HCT116 (cell line): ENCODE results near the gene LRRC1. TPM values are rescaled to one million over a fixed set of nuclear protein-coding genes. Genes with fewer than 3 reads are reported as not detected.

ENCODE experiments used
- ATAC-seq: fragments of 200-7000 bp; cut with Tn5 transposase; 2 replicates; pipeline ENCODE4 v1.9.1; 2020; ENCODE audit warnings: mild to moderate bottlenecking, moderate library complexity
- BruUV-seq: library from RNA; stranded (reverse); fragments of 400-500 nt; replicated peaks from 2 replicates; lab custom pipeline; 2021; lab: Mats Ljungman, UMichigan
- CTCF ChIA-PET: fragments of 300-600 bp; sonication (Branson Sonifier 250); formaldehyde crosslinking; loops from one replicate; lab custom pipeline; 2021; ENCODE audit warnings: antibody characterized with exemption; lab: Charles Lee
- POLR2A ChIA-PET: fragments of 300-600, 350-600 bp; sonication (Branson Sonifier 250); formaldehyde crosslinking; loops from one replicate; lab custom pipeline; 2021; ENCODE audit warnings: antibody characterized with exemption; lab: Charles Lee
- RAD21 ChIA-PET, 2 experiments: fragments of 300-600 bp; sonication (Branson Sonifier 250); formaldehyde crosslinking; loops; one replicate each; lab custom pipeline; 2023; ENCODE audit warnings: low total read pairs in 2 of 2; ENCODE audit not compliant: uncharacterized antibody in 2 of 2, unreplicated experiment in 2 of 2, low non-redundant PET in 1 of 2; lab: Charles Lee
- DNase-seq: peaks from one replicate; pipeline ENCODE4 v3.0.0-alpha.2; 2010; ENCODE audit warnings: low read depth, low spot score
- H2AFZ ChIP-seq: fragments of 200-600 bp; shearing (Covaris generic), sonication (generic); 2 replicates; pipeline ENCODE4 v1.6.1; 2017; ENCODE audit warnings: low read depth, mixed run types, mixed read lengths, antibody characterized with exemption, low read length; ENCODE audit not compliant: poor library complexity, severe bottlenecking
- H3K27ac ChIP-seq: 2 replicates; pipeline ENCODE4 v1.5.1; 2012; ENCODE audit warnings: low read depth, low read length
- H3K27me3 ChIP-seq: fragments of 200-600 bp; sonication (generic); 2 replicates; pipeline ENCODE4 v1.6.1; 2016; ENCODE audit warnings: mixed run types, low read length, mixed read lengths; ENCODE audit not compliant: insufficient read depth
- H3K36me3 ChIP-seq, 2 experiments: fragments of 200-500 bp in 1 of 2; fragments of 200-600 bp in 1 of 2; sonication (Bioruptor generic) in 1 of 2; sonication (generic) in 1 of 2; 2 replicates each; pipeline versions ENCODE4 v1.5.1 to v1.6.1; 2014 to 2016; ENCODE audit warnings: low read length in 2 of 2, inconsistent platforms in 1 of 2, mixed read lengths in 1 of 2, mixed run types in 1 of 2; ENCODE audit not compliant: insufficient read depth in 2 of 2, control insufficient read depth in 1 of 2
- H3K4me1 ChIP-seq, 2 experiments: fragments of 200-600 bp in 1 of 2; sonication (generic) in 1 of 2; 2 replicates each; pipeline versions ENCODE4 v1.5.1 to v1.6.1; 2012 to 2017; ENCODE audit warnings: low read length in 2 of 2, inconsistent platforms in 1 of 2, mild to moderate bottlenecking in 1 of 2, mixed read lengths in 1 of 2, mixed run types in 1 of 2, moderate library complexity in 1 of 2; ENCODE audit not compliant: insufficient read depth in 2 of 2, control insufficient read depth in 1 of 2
- H3K4me2 ChIP-seq: fragments of 200-600 bp; sonication (generic); 2 replicates; pipeline ENCODE4 v1.6.1; 2017; ENCODE audit warnings: mixed run types, low read length, mixed read lengths
- H3K4me3 ChIP-seq, 2 experiments: fragments of 200-600 bp in 1 of 2; sonication (generic) in 1 of 2; replicated peaks in 1 of 2; 2 replicates each; pipeline ENCODE4 v1.5.1; 2011 to 2016; ENCODE audit warnings: low read length in 2 of 2, control low read depth in 1 of 2, low read depth in 1 of 2, mild to moderate bottlenecking in 1 of 2, mixed read lengths in 1 of 2, mixed run types in 1 of 2
- H3K79me2 ChIP-seq: fragments of 200-600 bp; sonication (generic); 2 replicates; pipeline ENCODE4 v1.6.1; 2017; ENCODE audit warnings: mild to moderate bottlenecking, mixed run types, low read length, moderate library complexity, mixed read lengths; ENCODE audit not compliant: insufficient read depth
- H3K9ac ChIP-seq: fragments of 200-600 bp; sonication (generic); 2 replicates; pipeline ENCODE4 v1.6.1; 2016; ENCODE audit warnings: low read length, mixed read lengths
- H3K9me2 ChIP-seq: fragments of 200-600 bp; sonication (generic), shearing (Covaris generic); 2 replicates; pipeline ENCODE4 v1.6.1; 2017; ENCODE audit warnings: mixed run types, mild to moderate bottlenecking, moderate library complexity; ENCODE audit not compliant: insufficient read depth
- H3K9me3 ChIP-seq, 2 experiments: fragments of 200-500 bp in 1 of 2; fragments of 200-600 bp in 1 of 2; sonication (Bioruptor generic) in 1 of 2; sonication (generic) in 1 of 2; 2 replicates each; pipeline ENCODE4 v1.6.1; 2014 to 2017; ENCODE audit warnings: low read length in 2 of 2, mixed read lengths in 2 of 2, inconsistent platforms in 1 of 2, low read depth in 1 of 2, mild to moderate bottlenecking in 1 of 2, mixed run types in 1 of 2, moderate library complexity in 1 of 2; ENCODE audit not compliant: control insufficient read depth in 1 of 2, insufficient read depth in 1 of 2
- H4K20me1 ChIP-seq: fragments of 200-600 bp; sonication (generic), shearing (Covaris generic); 2 replicates; pipeline ENCODE4 v1.6.1; 2017; ENCODE audit warnings: mixed run types, mild to moderate bottlenecking, moderate library complexity; ENCODE audit not compliant: insufficient read depth
- CBX3 ChIP-seq: IDR thresholded peaks from 2 replicates; pipeline ENCODE4 v1.6.1; 2012; ENCODE audit warnings: low read depth
- CEBPB ChIP-seq: IDR thresholded peaks from 2 replicates; pipeline ENCODE4 v1.6.1; 2012; ENCODE audit warnings: low read depth
- ELF1 ChIP-seq: IDR thresholded peaks from 2 replicates; pipeline ENCODE4 v1.6.1; 2012; ENCODE audit warnings: low read depth, borderline replicate concordance
- EZH2phosphoT487 ChIP-seq: fragments of 200-600 bp; IDR thresholded peaks from 2 replicates; pipeline ENCODE4 v1.6.1; 2018; ENCODE audit warnings: antibody characterized with exemption, borderline replicate concordance
- JUND ChIP-seq: IDR thresholded peaks from 2 replicates; pipeline ENCODE4 v1.6.1; 2012
- SIN3A ChIP-seq: IDR thresholded peaks from 2 replicates; pipeline ENCODE4 v1.6.1; 2012; ENCODE audit warnings: low read depth
- SRF ChIP-seq: IDR thresholded peaks from 2 replicates; pipeline ENCODE4 v1.6.1; 2012; ENCODE audit warnings: low read depth
- YY1 ChIP-seq: IDR thresholded peaks from 2 replicates; pipeline ENCODE4 v1.6.1; 2011; ENCODE audit warnings: low read length, low read depth, moderate library complexity, mild to moderate bottlenecking; ENCODE audit not compliant: insufficient replicate concordance; ENCODE audit errors: extremely low read depth
- ZFX ChIP-seq: fragments of 450-650 bp; IDR thresholded peaks from 2 replicates; pipeline ENCODE4 v1.6.1; 2017
- ZNF274 ChIP-seq: fragments of 200-500 bp; sonication (Bioruptor generic); IDR thresholded peaks from 2 replicates; pipeline ENCODE4 v1.6.1; 2014; ENCODE audit warnings: mild to moderate bottlenecking, low read depth, low read length, inconsistent platforms
- intact Hi-C: fragments of 100-400 bp; cut with micrococcal nuclease; formaldehyde crosslinking; loops from 2 replicates; pipeline ENCODE4 v1.10.0; 2022
- total RNA-seq: library from RNA; stranded (reverse); gene quantifications from one replicate; pipeline ENCODE4 v1.2.1, GENCODE V29; 2021; ENCODE audit not compliant: unreplicated experiment
- TF ChIP-seq, protein P1 (sequence below): IDR thresholded peaks from 2 replicates; pipeline ENCODE4 v1.6.1; 2011; ENCODE audit warnings: mild to moderate bottlenecking, low read length, moderate library complexity; ENCODE audit not compliant: insufficient replicate concordance; ENCODE audit errors: extremely low read depth

Gene LRRC1
- total RNA-seq, 1 experiment from 2014 or later: 19.8 TPM

DNA sequence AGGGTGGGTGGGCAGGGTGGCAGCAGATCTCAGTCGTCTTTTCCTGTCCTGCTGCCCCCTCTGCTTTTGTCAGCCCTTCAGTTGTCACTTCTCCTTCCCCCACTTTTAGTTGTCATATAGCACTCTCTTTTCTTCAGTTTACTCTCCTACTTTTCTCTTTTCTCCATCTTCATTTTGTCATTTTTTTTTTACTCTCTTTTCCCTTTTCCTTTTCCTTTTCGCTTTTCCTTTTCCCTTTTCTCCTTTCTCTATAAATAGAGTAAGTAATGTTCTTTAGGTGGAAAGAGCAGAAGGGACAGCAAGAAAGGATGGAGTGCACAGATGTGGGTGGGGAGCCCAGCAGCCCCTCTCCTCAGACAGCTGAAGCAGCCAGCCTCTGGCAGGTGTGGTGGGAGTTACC is 108.6 kb downstream of the LRRC1 start:
- intact Hi-C loops: no loop called here
- ATAC-seq (no peak), DNase-seq (no peak)
- no peaks in the 10 kb centered on the region for H3K27me3 ChIP-seq
- H3K4me1 ChIP-seq: no peaks in the 10 kb centered on the region
- TF ChIP-seq JUND (no peak), ZFX (no peak), CBX3 (no peak), CEBPB (no peak), SRF (no peak), ELF1 (no peak), ZNF274 (no peak), SIN3A (no peak), YY1 (no peak), EZH2phosphoT487 (no peak)
- TF ChIP-seq, protein P1, sequence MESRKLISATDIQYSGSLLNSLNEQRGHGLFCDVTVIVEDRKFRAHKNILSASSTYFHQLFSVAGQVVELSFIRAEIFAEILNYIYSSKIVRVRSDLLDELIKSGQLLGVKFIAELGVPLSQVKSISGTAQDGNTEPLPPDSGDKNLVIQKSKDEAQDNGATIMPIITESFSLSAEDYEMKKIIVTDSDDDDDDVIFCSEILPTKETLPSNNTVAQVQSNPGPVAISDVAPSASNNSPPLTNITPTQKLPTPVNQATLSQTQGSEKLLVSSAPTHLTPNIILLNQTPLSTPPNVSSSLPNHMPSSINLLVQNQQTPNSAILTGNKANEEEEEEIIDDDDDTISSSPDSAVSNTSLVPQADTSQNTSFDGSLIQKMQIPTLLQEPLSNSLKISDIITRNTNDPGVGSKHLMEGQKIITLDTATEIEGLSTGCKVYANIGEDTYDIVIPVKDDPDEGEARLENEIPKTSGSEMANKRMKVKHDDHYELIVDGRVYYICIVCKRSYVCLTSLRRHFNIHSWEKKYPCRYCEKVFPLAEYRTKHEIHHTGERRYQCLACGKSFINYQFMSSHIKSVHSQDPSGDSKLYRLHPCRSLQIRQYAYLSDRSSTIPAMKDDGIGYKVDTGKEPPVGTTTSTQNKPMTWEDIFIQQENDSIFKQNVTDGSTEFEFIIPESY: no peak
- H3K79me2 ChIP-seq: no peaks in the 10 kb centered on the region
- H3K9ac ChIP-seq: no peak overlapping the region
- ChIA-PET POLR2A (no interaction called here), RAD21 (no interaction called here), CTCF (no interaction called here)
- no peak overlapping the region for H3K27ac ChIP-seq
- H3K4me2 ChIP-seq: no peak overlapping the region
- no peak overlapping the region for H2AFZ ChIP-seq
- no peaks in the 10 kb centered on the region for H3K9me3 ChIP-seq
- no peaks in the 10 kb centered on the region for H4K20me1 ChIP-seq
- no peaks in the 10 kb centered on the region for H3K9me2 ChIP-seq
- BruUV-seq: no TSS peak
- no peak overlapping the region for H3K4me3 ChIP-seq
- H3K36me3 ChIP-seq: peaks cover 0 to 5% of the 10 kb centered on the region in 2 experiments; a peak in 2 of 4 replicates
